HepG2 (cell line): ENCODE measurements around the gene PTPRU. TPM values are rescaled to one million over a fixed set of nuclear protein-coding genes. Genes with fewer than 3 reads are reported as not detected.

Experiments
- DR1 ChIP-seq: sonication (generic); formaldehyde crosslinking; IDR thresholded peaks from 2 replicates; pipeline ENCODE4 v1.8.0; 2021; ENCODE audit warnings: mild to moderate bottlenecking, missing genetic modification reagents, inconsistent platforms
- FIP1L1 ChIP-seq: fragments of 200-400 bp; formaldehyde crosslinking; IDR thresholded peaks from 2 replicates; pipeline ENCODE4 v1.6.1; 2018; ENCODE audit warnings: low read depth, mild to moderate bottlenecking, low read length, moderate library complexity, borderline replicate concordance; ENCODE audit not compliant: insufficient read depth
- KDM2A ChIP-seq: sonication (generic); formaldehyde crosslinking; IDR thresholded peaks from 2 replicates; pipeline ENCODE4 v1.4.0; 2020; ENCODE audit warnings: low read depth, missing genetic modification reagents, borderline replicate concordance
- KDM6A ChIP-seq: IDR thresholded peaks from 2 replicates; pipeline ENCODE4 v1.6.1; 2016; ENCODE audit warnings: low read depth
- KLF11 ChIP-seq: IDR thresholded peaks from 2 replicates; pipeline ENCODE4 v1.6.1; 2016; ENCODE audit warnings: missing compliant biosample characterization
- LCORL ChIP-seq, 2 experiments: fragments of 450-650 bp in 1 of 2; sonication (generic) in 1 of 2; formaldehyde crosslinking in 1 of 2; IDR thresholded peaks; 2 replicates each; pipeline versions ENCODE4 v1.5.0 to v1.6.1; 2017 to 2020; ENCODE audit warnings: antibody characterized with exemption in 1 of 2, missing genetic modification reagents in 1 of 2
- MEF2D ChIP-seq: sonication (generic); formaldehyde crosslinking; IDR thresholded peaks from 2 replicates; pipeline ENCODE4 v1.5.1; 2020; ENCODE audit warnings: mild to moderate bottlenecking, missing genetic modification reagents
- MXD4 ChIP-seq: IDR thresholded peaks from 2 replicates; pipeline ENCODE4 v1.6.1; 2016; ENCODE audit warnings: mild to moderate bottlenecking, missing biosample characterization, missing genetic modification reagents
- NFE2L1 ChIP-seq: sonication (generic); formaldehyde crosslinking; IDR thresholded peaks from 2 replicates; pipeline ENCODE4 v1.4.0; 2020; ENCODE audit warnings: missing genetic modification reagents, mild to moderate bottlenecking, borderline replicate concordance
- PAX8 ChIP-seq: sonication (generic); formaldehyde crosslinking; IDR thresholded peaks from 2 replicates; pipeline ENCODE4 v1.8.0; 2022; ENCODE audit warnings: mild to moderate bottlenecking, missing genetic modification reagents, borderline replicate concordance
- SAP130 ChIP-seq: IDR thresholded peaks from 2 replicates; pipeline ENCODE4 v1.6.1; 2016; ENCODE audit warnings: low read depth
- SMAD3 ChIP-seq: sonication (generic); formaldehyde crosslinking; IDR thresholded peaks from 2 replicates; pipeline ENCODE4 v1.4.0; 2020; ENCODE audit warnings: missing genetic modification reagents
- THAP11 ChIP-seq: IDR thresholded peaks from 2 replicates; pipeline ENCODE4 v1.6.1; 2016; ENCODE audit warnings: missing biosample characterization, missing genetic modification reagents
- WIZ ChIP-seq: sonication (generic); formaldehyde crosslinking; IDR thresholded peaks from 2 replicates; pipeline ENCODE4 v1.5.1; 2020; ENCODE audit warnings: mild to moderate bottlenecking, missing genetic modification reagents
- YEATS4 ChIP-seq: sonication (generic); formaldehyde crosslinking; IDR thresholded peaks from 2 replicates; pipeline ENCODE4 v1.4.0; 2020; ENCODE audit warnings: missing genetic modification reagents, borderline replicate concordance
- ZBTB37 ChIP-seq: sonication (generic); formaldehyde crosslinking; IDR thresholded peaks from 2 replicates; pipeline ENCODE4 v1.4.0; 2020; ENCODE audit warnings: mild to moderate bottlenecking, missing genetic modification reagents
- ZKSCAN8 ChIP-seq: IDR thresholded peaks from 2 replicates; pipeline ENCODE4 v1.6.1; 2016; ENCODE audit warnings: borderline replicate concordance, missing genetic modification reagents, missing compliant biosample characterization
- ZNF180 ChIP-seq: sonication (generic); formaldehyde crosslinking; IDR thresholded peaks from 2 replicates; pipeline ENCODE4 v1.4.0; 2020; ENCODE audit warnings: low read depth, missing genetic modification reagents, borderline replicate concordance
- ZNF747 ChIP-seq: sonication (generic); formaldehyde crosslinking; IDR thresholded peaks from 2 replicates; pipeline ENCODE4 v1.8.1; 2023; ENCODE audit warnings: missing genetic modification reagents, mild to moderate bottlenecking, borderline replicate concordance
- polyA plus RNA-seq, 8 experiments: library from polyadenylated mRNA; depleted of rRNA in 3 of 8; stranded (reverse) in 7 of 8; unstranded in 1 of 8; fragments of >200 nt; fragmentation: Illumina TruSeq in 4 of 8; extraction: Trizol in 4 of 8; gene quantifications; 2 replicates each; pipeline versions ENCODE4 v1.2.1 to v1.2.3, GENCODE V29; 2011 to 2016; ENCODE audit warnings: low read depth in 4 of 8, missing spikeins in 1 of 8, mixed read lengths in 1 of 8; ENCODE audit not compliant: insufficient read depth in 1 of 8
- total RNA-seq, 5 experiments: library from RNA; depleted of rRNA; stranded (reverse); fragments of >200 nt; fragmentation: Illumina TruSeq; extraction: Trizol; gene quantifications; 2 replicates each; pipeline ENCODE4 v1.2.3, GENCODE V29; 2016; ENCODE audit warnings: low read depth in 1 of 5
- TF ChIP-seq, protein P1 (sequence below): sonication (generic); formaldehyde crosslinking; IDR thresholded peaks from 2 replicates; pipeline ENCODE4 v1.4.0; 2020; ENCODE audit warnings: missing genetic modification reagents, low read depth, mild to moderate bottlenecking, borderline replicate concordance
- TF ChIP-seq, protein P2 (sequence below): sonication (generic); formaldehyde crosslinking; IDR thresholded peaks from 2 replicates; pipeline ENCODE4 v1.4.0; 2020; ENCODE audit warnings: missing genetic modification reagents
- TF ChIP-seq, protein P3 (sequence below): sonication (generic); formaldehyde crosslinking; IDR thresholded peaks from 2 replicates; pipeline ENCODE4 v1.4.0; 2020; ENCODE audit warnings: missing genetic modification reagents; ENCODE audit errors: not compliant biosample characterization
- TF ChIP-seq, protein P4 (sequence below): sonication (generic); formaldehyde crosslinking; IDR thresholded peaks from 2 replicates; pipeline ENCODE4 v1.5.0; 2020; ENCODE audit warnings: mild to moderate bottlenecking, missing genetic modification reagents

Gene PTPRU
- total and polyA plus RNA-seq, 2 of the 13 experiments (the other 11 are each of a cell fraction or from before 2014, with no cell fraction given): 21.6 to 22.3 TPM

DNA sequence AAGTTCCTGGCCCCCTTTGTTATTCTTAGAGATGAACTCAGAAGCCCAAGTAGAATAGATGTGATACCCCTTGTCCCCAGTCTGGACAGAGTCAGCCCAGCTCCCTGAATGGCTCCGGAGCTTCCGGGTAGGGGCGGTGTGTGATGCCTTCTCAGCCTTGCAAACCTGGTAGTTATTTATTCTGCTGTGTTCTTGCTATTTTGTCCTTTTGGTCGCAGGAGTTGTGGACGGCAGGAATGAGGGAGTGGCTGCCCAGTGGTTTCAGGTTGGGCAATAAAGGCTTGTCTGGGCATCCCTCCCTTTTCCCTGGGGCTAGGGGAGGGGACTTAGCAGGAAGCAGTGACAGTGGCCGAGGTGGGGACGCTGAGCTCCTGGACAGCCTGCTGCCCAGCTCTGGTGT, 2.8 kb downstream of the PTPRU start (continued):
- TF ChIP-seq YEATS4 (CRISPR knock-in tag) (no peak), FIP1L1 (no peak), MXD4 (no peak), LCORL (IDR thresholded peaks at IDR 0.05) (no peak), LCORL (CRISPR knock-in tag; IDR thresholded peaks at IDR 0.05) (no peak), WIZ (CRISPR knock-in tag) (no peak), KDM2A (peak; percentile 42; the same call in 1 of the 2 replicates), THAP11 (CRISPR knock-in tag) (0 out of 2 replicates have a peak, but pooled peaks have one; percentile 31), ZNF747 (CRISPR knock-in tag) (0 out of 2 replicates have a peak, but pooled peaks have one; percentile 13), SMAD3 (CRISPR knock-in tag) (no peak), SAP130 (CRISPR knock-in tag) (peak; percentile 60), ZNF180 (CRISPR knock-in tag) (no peak), NFE2L1 (CRISPR knock-in tag) (no peak), KLF11 (CRISPR knock-in tag) (no peak), ZKSCAN8 (CRISPR knock-in tag) (no peak), MEF2D (CRISPR knock-in tag) (no peak), KDM6A (CRISPR knock-in tag) (no peak), ZBTB37 (CRISPR knock-in tag) (no peak), PAX8 (CRISPR knock-in tag) (no peak), DR1 (CRISPR knock-in tag) (no peak)
- TF ChIP-seq, protein P1, sequence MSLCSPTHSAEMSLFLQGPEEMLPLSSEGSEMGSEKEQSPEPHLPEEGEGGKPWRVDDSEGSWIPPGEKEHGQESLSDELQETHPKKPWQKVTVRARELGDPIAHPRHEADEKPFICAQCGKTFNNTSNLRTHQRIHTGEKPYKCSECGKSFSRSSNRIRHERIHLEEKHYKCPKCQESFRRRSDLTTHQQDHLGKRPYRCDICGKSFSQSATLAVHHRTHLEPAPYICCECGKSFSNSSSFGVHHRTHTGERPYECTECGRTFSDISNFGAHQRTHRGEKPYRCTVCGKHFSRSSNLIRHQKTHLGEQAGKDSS: no peak
- TF ChIP-seq, protein P2, sequence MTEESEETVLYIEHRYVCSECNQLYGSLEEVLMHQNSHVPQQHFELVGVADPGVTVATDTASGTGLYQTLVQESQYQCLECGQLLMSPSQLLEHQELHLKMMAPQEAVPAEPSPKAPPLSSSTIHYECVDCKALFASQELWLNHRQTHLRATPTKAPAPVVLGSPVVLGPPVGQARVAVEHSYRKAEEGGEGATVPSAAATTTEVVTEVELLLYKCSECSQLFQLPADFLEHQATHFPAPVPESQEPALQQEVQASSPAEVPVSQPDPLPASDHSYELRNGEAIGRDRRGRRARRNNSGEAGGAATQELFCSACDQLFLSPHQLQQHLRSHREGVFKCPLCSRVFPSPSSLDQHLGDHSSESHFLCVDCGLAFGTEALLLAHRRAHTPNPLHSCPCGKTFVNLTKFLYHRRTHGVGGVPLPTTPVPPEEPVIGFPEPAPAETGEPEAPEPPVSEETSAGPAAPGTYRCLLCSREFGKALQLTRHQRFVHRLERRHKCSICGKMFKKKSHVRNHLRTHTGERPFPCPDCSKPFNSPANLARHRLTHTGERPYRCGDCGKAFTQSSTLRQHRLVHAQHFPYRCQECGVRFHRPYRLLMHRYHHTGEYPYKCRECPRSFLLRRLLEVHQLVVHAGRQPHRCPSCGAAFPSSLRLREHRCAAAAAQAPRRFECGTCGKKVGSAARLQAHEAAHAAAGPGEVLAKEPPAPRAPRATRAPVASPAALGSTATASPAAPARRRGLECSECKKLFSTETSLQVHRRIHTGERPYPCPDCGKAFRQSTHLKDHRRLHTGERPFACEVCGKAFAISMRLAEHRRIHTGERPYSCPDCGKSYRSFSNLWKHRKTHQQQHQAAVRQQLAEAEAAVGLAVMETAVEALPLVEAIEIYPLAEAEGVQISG (CRISPR knock-in tag): 0 out of 2 replicates have a peak, but pooled peaks have one; percentile 14
- TF ChIP-seq, protein P3, sequence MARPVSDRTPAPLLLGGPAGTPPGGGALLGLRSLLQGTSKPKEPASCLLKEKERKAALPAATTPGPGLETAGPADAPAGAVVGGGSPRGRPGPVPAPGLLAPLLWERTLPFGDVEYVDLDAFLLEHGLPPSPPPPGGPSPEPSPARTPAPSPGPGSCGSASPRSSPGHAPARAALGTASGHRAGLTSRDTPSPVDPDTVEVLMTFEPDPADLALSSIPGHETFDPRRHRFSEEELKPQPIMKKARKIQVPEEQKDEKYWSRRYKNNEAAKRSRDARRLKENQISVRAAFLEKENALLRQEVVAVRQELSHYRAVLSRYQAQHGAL (CRISPR knock-in tag): no peak
- TF ChIP-seq, protein P4, sequence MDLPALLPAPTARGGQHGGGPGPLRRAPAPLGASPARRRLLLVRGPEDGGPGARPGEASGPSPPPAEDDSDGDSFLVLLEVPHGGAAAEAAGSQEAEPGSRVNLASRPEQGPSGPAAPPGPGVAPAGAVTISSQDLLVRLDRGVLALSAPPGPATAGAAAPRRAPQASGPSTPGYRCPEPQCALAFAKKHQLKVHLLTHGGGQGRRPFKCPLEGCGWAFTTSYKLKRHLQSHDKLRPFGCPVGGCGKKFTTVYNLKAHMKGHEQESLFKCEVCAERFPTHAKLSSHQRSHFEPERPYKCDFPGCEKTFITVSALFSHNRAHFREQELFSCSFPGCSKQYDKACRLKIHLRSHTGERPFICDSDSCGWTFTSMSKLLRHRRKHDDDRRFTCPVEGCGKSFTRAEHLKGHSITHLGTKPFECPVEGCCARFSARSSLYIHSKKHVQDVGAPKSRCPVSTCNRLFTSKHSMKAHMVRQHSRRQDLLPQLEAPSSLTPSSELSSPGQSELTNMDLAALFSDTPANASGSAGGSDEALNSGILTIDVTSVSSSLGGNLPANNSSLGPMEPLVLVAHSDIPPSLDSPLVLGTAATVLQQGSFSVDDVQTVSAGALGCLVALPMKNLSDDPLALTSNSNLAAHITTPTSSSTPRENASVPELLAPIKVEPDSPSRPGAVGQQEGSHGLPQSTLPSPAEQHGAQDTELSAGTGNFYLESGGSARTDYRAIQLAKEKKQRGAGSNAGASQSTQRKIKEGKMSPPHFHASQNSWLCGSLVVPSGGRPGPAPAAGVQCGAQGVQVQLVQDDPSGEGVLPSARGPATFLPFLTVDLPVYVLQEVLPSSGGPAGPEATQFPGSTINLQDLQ (CRISPR knock-in tag): no peak
